ENCODE measurements around the gene GCC2. TPM values are rescaled to one million over a fixed set of nuclear protein-coding genes. Genes with fewer than 3 reads are reported as not detected.
"Not testable (repeated sequence)": the region's sequence is repeated elsewhere in the genome, so short reads cannot be mapped to it uniquely, and the experiment has no call there.

Gene GCC2
- total RNA-seq, 1 donor from 2014 or later, result 25.8 TPM

DNA sequence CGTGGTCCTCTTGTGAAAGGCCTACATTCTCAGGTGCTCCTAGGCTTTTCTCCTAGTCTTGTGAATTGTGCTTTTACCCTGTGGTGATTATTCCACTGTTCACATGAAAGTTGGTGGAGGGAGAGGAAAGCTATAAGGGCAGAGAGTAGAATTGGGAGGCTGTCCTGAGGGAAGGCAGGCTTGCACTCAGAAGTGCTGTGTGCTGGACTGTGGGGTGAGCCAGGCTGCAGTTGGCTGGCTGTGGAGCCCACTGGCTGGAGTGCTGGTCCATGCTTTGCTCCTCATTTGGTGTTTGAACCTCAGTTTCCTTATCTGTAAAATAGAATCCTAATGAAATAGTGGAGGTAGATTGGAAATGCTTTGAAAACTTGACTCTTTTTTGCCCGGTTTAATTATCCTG lies 106.6 kb downstream of the GCC2 start:
- H3K4me3 ChIP-seq (ENCODE audit: low read depth, low read length), result no peak overlapping the region
- no peak for DNase-seq (ENCODE audit: low read depth)
- TF ChIP-seq, protein P1, sequence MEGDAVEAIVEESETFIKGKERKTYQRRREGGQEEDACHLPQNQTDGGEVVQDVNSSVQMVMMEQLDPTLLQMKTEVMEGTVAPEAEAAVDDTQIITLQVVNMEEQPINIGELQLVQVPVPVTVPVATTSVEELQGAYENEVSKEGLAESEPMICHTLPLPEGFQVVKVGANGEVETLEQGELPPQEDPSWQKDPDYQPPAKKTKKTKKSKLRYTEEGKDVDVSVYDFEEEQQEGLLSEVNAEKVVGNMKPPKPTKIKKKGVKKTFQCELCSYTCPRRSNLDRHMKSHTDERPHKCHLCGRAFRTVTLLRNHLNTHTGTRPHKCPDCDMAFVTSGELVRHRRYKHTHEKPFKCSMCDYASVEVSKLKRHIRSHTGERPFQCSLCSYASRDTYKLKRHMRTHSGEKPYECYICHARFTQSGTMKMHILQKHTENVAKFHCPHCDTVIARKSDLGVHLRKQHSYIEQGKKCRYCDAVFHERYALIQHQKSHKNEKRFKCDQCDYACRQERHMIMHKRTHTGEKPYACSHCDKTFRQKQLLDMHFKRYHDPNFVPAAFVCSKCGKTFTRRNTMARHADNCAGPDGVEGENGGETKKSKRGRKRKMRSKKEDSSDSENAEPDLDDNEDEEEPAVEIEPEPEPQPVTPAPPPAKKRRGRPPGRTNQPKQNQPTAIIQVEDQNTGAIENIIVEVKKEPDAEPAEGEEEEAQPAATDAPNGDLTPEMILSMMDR (conservative IDR thresholded peaks at IDR 0.05; ENCODE audit: low read depth, low read length), result no peak

DNA sequence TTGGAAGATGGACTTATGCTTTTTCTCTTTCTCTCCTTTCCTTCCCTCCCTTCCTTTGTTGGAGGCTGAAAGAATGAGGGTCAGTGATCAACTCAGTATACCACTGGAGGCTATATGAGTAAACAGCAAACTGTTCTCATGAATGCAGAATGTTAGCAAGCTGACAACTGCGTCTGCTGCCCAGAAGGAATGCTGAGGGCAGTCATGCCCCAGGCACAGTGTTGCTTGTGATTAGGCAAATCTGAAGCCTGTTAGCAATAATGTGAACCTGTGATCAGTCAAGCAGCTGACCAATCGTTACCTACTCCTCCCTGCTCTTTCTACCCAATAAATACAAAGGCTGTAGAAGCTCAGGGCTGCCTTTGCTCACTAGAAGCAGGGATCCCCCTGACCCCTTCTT lies 107.6 kb downstream of the GCC2 start:
- not testable (repeated sequence) for H3K4me3 ChIP-seq (ENCODE audit: low read depth, low read length)
- peak; percentile 72 for DNase-seq (ENCODE audit: low read depth)

Other genes with a start within 250 kb of the GCC2 start
- gene SULT1C3, start 209.2 kb upstream of the GCC2 start, total RNA-seq, result not detected in 2 replicates
- 3.2 and 4.3 TPM in 2 replicates for gene SULT1C2, start 160.3 kb upstream of the GCC2 start, total RNA-seq
- gene SULT1C4, start 71.3 kb upstream of the GCC2 start, total RNA-seq, result 22.9 and 50.1 TPM in 2 replicates
- 58.3 and 95.4 TPM in 2 replicates for gene LIMS1, start 85.3 kb downstream of the GCC2 start, total RNA-seq

All from epithelial cell of proximal tubule (primary cell).